ENCODE results near the gene HCN3. TPM values are rescaled to one million over a fixed set of nuclear protein-coding genes. Genes with fewer than 3 reads are reported as not detected.
"Not testable (repeated sequence)": the region's sequence is repeated elsewhere in the genome, so short reads cannot be mapped to it uniquely, and the experiment has no call there.

HCN3 gene
- total and polyA plus RNA-seq, 3 experiments from 2014 or later, result 0.18 to 3.7 (median 3.2) TPM

DNA sequence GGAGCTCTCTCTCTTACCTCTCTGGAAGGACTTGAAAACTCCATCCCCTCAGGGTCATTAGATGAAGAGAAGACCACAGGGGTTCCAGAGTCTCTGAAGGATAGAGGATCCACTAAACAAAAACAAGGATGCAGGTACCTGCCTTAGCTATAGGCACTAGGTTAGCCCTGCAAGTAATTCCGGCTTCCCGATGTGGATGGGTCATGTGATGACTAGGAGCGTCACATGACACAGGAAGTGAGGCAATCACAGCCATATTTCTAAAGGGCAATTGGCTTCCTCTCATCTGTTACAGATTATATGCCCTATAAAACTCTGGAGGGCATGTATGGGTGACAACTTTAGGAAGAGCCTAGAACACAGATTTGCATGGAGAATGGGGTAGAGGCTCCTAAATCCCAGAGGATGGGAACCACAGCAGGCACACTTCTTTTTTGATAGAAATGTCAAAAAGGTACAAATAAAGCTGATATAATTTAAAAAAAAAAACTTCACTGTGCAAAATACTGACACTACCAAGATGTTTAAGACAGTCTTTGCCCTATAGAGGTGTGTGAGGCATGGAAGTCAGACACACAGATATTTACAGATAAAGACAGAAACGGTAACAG, 36.1 kb upstream of the HCN3 start:
- no peak overlapping the region for H3K27ac ChIP-seq (ENCODE audit: low read depth, low read length)
- DNase-seq, result peak; percentile 42 to 80 (median 67)

DNA sequence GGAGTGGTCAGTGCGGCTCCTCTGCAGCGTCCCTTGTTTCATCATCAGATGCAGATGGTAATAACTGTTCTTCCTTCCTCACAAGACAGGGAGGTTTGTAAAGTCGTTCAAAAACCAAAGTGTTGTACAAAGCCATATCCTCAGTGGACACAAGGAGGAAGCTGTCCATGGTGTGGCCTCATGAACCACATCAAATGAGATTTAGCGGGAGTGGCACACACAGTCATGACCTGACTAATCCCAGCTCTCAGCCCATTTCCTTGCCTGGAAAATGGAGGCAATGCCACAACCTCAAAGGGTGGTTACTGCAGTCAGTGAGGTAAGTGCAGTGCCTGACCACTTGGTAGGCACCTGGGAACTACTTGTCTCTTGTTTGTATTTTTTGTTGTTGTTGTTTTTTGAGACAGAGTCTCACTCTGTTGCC, 35.4 kb upstream of the HCN3 start:
- DNase-seq, result no peak
- Mint-ChIP-seq H3K27me3 (peaks cover 4 to 9% of the 10 kb centered on the region in 2 donors), H3K36me3 (peaks cover 2 to 29% (median 2%) of the 10 kb centered on the region in 3 donors), H3K9me3 (peaks cover 0 to 3% (median 3%) of the 10 kb centered on the region in 5 donors), H3K4me3 (peak overlapping the region; percentile 43 to 90 (median 85)), H3K27ac (peak overlapping the region in 7 of 8 donors; percentile 39 to 98 (median 92)), H3K4me1 (peaks cover 42 to 48% (median 43%) of the 10 kb centered on the region in 3 donors)
- POLR2A ChIA-PET, result interaction anchor here (1.8 kb wide), 1 partner anchor 14 kb away, joined by 9 read pairs; no protein-coding TSS in a partner anchor
- CTCF ChIA-PET, result interaction anchor here (1.1 to 1.9 kb wide), 4 partner anchors 9 to 49 kb away, joined by 3 to 14 read pairs (median 4); no protein-coding TSS in a partner anchor
- no peaks in the 10 kb centered on the region for H3K27me3 ChIP-seq (ENCODE audit: insufficient read depth, low read length, poor library complexity, severe bottlenecking)
- H3K4me1 ChIP-seq (ENCODE audit: insufficient read depth, low read length), result peaks cover 38% of the 10 kb centered on the region
- no peaks in the 10 kb centered on the region for H3K9me3 ChIP-seq (ENCODE audit: low read length)
- no peak overlapping the region for H3K4me3 ChIP-seq (ENCODE audit: low read length)
- no peak overlapping the region for H3K27ac ChIP-seq (ENCODE audit: low read depth, low read length)
- H3K36me3 ChIP-seq (ENCODE audit: insufficient read depth, low read length), result no peaks in the 10 kb centered on the region

More for the DNA sequence above, 36.1 kb upstream of the HCN3 start:
- CTCF ChIA-PET, result interaction anchor here (0.7 to 1.9 kb wide), 5 partner anchors 9 to 68 kb away, joined by 3 to 14 read pairs (median 3); partner anchors contain the start of gene KRTCAP2
- Mint-ChIP-seq H3K4me1 (peaks cover 42 to 49% (median 43%) of the 10 kb centered on the region in 3 donors), H3K27me3 (peaks cover 4 to 9% of the 10 kb centered on the region in 2 donors), H3K4me3 (peak overlapping the region; percentile 83 to 90 (median 87)), H3K36me3 (peaks cover 2 to 35% (median 5%) of the 10 kb centered on the region in 3 donors), H3K9me3 (peaks cover 0 to 3% (median 3%) of the 10 kb centered on the region in 5 donors), H3K27ac (peak overlapping the region; percentile 39 to 97 (median 89))
- no peaks in the 10 kb centered on the region for H3K36me3 ChIP-seq (ENCODE audit: insufficient read depth, low read length)
- POLR2A ChIA-PET, result interaction anchor here (1.8 kb wide), 1 partner anchor 14 kb away, joined by 9 read pairs; no protein-coding TSS in a partner anchor
- no peaks in the 10 kb centered on the region for H3K9me3 ChIP-seq (ENCODE audit: low read length)
- peak overlapping the region; percentile 56 for H3K4me3 ChIP-seq (ENCODE audit: low read length)
- peaks cover 38% of the 10 kb centered on the region for H3K4me1 ChIP-seq (ENCODE audit: insufficient read depth, low read length)
- H3K27me3 ChIP-seq (ENCODE audit: insufficient read depth, low read length, poor library complexity, severe bottlenecking), result no peaks in the 10 kb centered on the region

DNA sequence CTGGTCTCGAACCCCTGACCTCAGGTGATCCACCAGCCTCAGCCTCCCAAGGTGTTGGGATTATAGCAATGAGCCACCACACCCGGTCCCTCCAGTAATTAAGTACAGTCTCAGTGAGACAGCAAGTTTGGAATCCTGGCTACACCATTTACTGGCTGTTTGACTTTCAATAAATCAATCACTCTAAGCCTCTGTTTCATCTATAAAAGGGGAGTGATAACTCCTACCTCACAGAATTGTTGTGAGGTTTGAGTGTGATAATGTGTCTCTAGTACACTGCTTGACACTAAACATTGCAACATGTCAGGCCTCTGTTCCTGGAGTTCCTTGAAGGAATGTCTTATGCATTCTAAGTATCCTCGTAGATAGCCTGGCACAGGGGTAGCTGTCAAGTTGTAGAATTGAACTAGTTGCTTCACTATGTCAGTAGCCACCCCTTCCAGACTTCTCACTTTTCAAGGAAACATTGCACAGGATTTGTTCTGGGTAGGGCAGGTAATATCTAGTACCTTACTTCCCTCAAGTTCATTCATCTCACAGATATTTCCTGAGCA, 34.4 kb upstream of the HCN3 start:
- H3K4me3 Mint-ChIP-seq, result peak overlapping the region; percentile 82 to 95 (median 89)
- H3K4me1 ChIP-seq (ENCODE audit: insufficient read depth, low read length), result peaks cover 38% of the 10 kb centered on the region
- H3K27ac ChIP-seq (ENCODE audit: low read depth, low read length), result peak overlapping the region; percentile 75
- H3K36me3 ChIP-seq (ENCODE audit: insufficient read depth, low read length), result no peaks in the 10 kb centered on the region
- DNase-seq, result no peak
- peak overlapping the region; percentile 79 to 98 (median 92) for H3K27ac Mint-ChIP-seq
- H3K36me3 Mint-ChIP-seq, result peaks cover 0 to 19% (median 2%) of the 10 kb centered on the region in 3 donors
- no peak overlapping the region for H3K4me3 ChIP-seq (ENCODE audit: low read length)
- H3K9me3 Mint-ChIP-seq, result peaks cover 0 to 3% (median 3%) of the 10 kb centered on the region in 5 donors
- peaks cover 42 to 48% (median 43%) of the 10 kb centered on the region in 3 donors for H3K4me1 Mint-ChIP-seq
- H3K9me3 ChIP-seq (ENCODE audit: low read length), result no peaks in the 10 kb centered on the region
- ChIA-PET POLR2A (interaction anchor here (0.7 to 1.2 kb wide), 2 partner anchors 27 to 34 kb away, joined by 8 read pairs; partner anchors contain the start of genes MTX1 and THBS3), CTCF (interaction anchor here (0.6 to 2.4 kb wide), 2 partner anchors 35 to 81 kb away, joined by 3 to 21 read pairs; partner anchors contain the start of genes MTX1 and THBS3)
- H3K27me3 Mint-ChIP-seq, result peaks cover 4 to 9% of the 10 kb centered on the region in 2 donors
- no peaks in the 10 kb centered on the region for H3K27me3 ChIP-seq (ENCODE audit: insufficient read depth, low read length, poor library complexity, severe bottlenecking)

DNA sequence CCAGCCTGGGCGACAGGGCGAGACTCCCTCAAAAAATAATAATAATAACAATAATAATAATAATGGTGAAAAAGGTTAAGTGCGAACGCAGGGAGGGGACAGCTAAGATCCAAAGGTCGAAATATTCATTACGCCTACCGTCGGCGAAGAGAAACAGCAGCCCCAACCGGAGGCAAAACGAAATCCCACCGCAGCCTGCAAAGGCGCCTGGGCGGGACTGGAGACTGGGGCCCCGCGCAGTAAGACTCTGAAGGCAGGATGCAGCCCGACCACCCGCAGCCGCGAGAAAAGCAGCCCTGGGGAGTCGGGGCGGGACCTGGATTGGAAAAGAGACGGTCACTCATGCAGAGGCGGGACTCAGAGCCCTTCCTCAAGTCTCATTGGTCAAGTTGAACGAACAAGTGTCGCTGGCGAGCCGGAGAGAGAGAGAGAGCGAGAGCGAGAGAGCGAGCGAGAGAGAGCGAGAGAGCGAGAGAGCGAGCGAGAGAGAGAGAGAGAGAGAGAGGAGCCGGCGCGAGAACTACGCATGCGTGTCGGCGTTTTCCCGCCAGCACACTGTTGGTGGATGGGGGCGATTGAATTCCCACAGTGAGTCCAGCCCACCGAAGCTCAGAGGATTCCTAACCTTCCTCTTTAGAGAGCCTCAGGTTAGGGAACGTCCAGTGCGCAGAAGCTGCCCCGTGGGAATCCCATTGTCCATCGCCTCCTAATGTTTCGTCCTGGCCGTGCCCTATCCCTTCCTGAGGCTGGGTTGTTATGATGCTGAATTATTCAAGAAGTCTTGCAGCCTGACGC, 32.7 kb upstream of the HCN3 start:
- H3K4me3 ChIP-seq (ENCODE audit: low read length), result peak overlapping the region; percentile 79
- peaks cover 0 to 3% (median 3%) of the 10 kb centered on the region in 5 donors for H3K9me3 Mint-ChIP-seq
- H3K4me1 Mint-ChIP-seq, result peaks cover 36 to 46% (median 40%) of the 10 kb centered on the region in 3 donors
- H3K36me3 ChIP-seq (ENCODE audit: insufficient read depth, low read length), result no peaks in the 10 kb centered on the region
- H3K4me1 ChIP-seq (ENCODE audit: insufficient read depth, low read length), result peaks cover 38% of the 10 kb centered on the region
- peaks cover 4 to 9% of the 10 kb centered on the region in 2 donors for H3K27me3 Mint-ChIP-seq
- DNase-seq, result peak; percentile 89 to 99 (median 97)
- H3K4me3 Mint-ChIP-seq, result peak overlapping the region; percentile 82 to 95 (median 89)
- H3K27ac ChIP-seq (ENCODE audit: low read depth, low read length), result peak overlapping the region; percentile 75
- peak overlapping the region; percentile 89 to 99 (median 95) for H3K27ac Mint-ChIP-seq
- POLR2A ChIA-PET, result interaction anchor here (0.6 to 1.9 kb wide), 8 partner anchors 12 to 334 kb away, joined by 3 to 8 read pairs (median 4); partner anchors contain the start of genes CLK2, MTX1, SCAMP3 and THBS3
- no peaks in the 10 kb centered on the region for H3K9me3 ChIP-seq (ENCODE audit: low read length)
- CTCF ChIA-PET, result interaction anchor here (0.8 to 2.7 kb wide), 8 partner anchors 17 to 83 kb away, joined by 3 to 21 read pairs (median 6); partner anchors contain the start of genes CLK2, MTX1, SCAMP3 and THBS3
- H3K27me3 ChIP-seq (ENCODE audit: insufficient read depth, low read length, poor library complexity, severe bottlenecking), result no peaks in the 10 kb centered on the region
- peaks cover 0 to 7% (median 2%) of the 10 kb centered on the region in 3 donors for H3K36me3 Mint-ChIP-seq

DNA sequence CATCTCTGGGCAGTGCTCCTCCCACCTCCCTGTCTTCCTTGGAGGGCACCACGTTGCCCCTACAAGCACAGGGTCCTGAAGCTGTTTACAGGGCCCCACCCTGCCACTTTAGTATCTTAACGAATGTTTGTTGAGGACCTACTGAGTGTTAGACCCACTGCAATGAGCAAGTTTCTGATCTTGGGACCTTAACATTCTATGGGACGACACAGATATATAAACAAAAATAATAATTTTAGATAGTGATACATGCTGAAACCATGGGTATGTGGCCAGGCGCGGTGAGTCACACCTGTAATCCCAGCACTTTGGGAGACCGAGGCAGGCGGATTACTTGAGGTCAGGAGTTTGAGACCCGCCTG, 32.1 kb upstream of the HCN3 start:
- peak overlapping the region; percentile 89 to 99 (median 95) for H3K27ac Mint-ChIP-seq

DNA sequence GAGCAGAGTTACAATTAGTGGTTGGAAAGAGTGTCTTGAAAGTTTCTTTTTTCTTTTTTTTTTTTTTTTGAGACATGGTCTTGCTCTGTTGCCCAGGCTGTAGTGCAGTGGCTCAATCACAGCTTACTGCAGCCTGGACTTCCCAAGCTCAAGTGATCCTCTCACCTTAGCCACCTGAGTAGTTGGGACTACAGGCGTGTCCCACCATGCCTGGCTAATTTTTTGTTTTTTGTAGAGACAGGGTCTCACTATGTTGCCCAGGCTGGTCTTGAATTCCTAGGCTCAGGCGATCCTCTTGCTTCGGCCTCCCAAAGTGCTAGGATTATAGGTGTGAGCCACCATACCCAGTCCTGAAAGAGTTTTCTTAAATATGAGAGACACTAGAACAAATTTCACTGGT, 30.5 kb upstream of the HCN3 start:
- H3K27me3 Mint-ChIP-seq; H3K36me3 Mint-ChIP-seq; H3K9me3 Mint-ChIP-seq; H3K4me3 ChIP-seq (ENCODE audit: low read length); H3K27me3 ChIP-seq (ENCODE audit: insufficient read depth, low read length, poor library complexity, severe bottlenecking); DNase-seq; H3K27ac ChIP-seq (ENCODE audit: low read depth, low read length); H3K9me3 ChIP-seq (ENCODE audit: low read length); H3K36me3 ChIP-seq (ENCODE audit: insufficient read depth, low read length); CTCF ChIA-PET: not testable (repeated sequence)
- Mint-ChIP-seq H3K4me1 (peaks cover 22 to 35% (median 29%) of the 10 kb centered on the region in 3 donors), H3K27ac (peak overlapping the region in 4 of 8 donors; percentile 22 to 69 (median 45)), H3K4me3 (peak overlapping the region in 1 of 7 donors; percentile 60)
- peaks cover 22% of the 10 kb centered on the region for H3K4me1 ChIP-seq (ENCODE audit: insufficient read depth, low read length)
- POLR2A ChIA-PET, result interaction anchor here (0.5 to 0.8 kb wide), 2 partner anchors 12 to 1077 kb away, joined by 3 read pairs; no protein-coding TSS in a partner anchor

More for the DNA sequence above, 32.1 kb upstream of the HCN3 start:
- H3K9me3 ChIP-seq (ENCODE audit: low read length), result no peaks in the 10 kb centered on the region
- Mint-ChIP-seq H3K4me1 (peaks cover 33 to 45% (median 39%) of the 10 kb centered on the region in 3 donors), H3K36me3 (peaks cover 0 to 4% (median 2%) of the 10 kb centered on the region in 3 donors), H3K4me3 (peak overlapping the region; percentile 82 to 95 (median 89)), H3K9me3 (peaks cover 0 to 3% (median 3%) of the 10 kb centered on the region in 5 donors), H3K27me3 (peaks cover 4 to 9% of the 10 kb centered on the region in 2 donors)
- peaks cover 36% of the 10 kb centered on the region for H3K4me1 ChIP-seq (ENCODE audit: insufficient read depth, low read length)
- no peaks in the 10 kb centered on the region for H3K36me3 ChIP-seq (ENCODE audit: insufficient read depth, low read length)
- ChIA-PET POLR2A (interaction anchor here (0.6 to 1.9 kb wide), 6 partner anchors 11 to 333 kb away, joined by 3 to 6 read pairs (median 4); partner anchors contain the start of genes CLK2 and SCAMP3), CTCF (interaction anchor here (1.0 to 2.7 kb wide), 6 partner anchors 17 to 78 kb away, joined by 3 to 21 read pairs (median 9); partner anchors contain the start of genes CLK2, MTX1, SCAMP3 and THBS3)
- H3K27me3 ChIP-seq (ENCODE audit: insufficient read depth, low read length, poor library complexity, severe bottlenecking), result no peaks in the 10 kb centered on the region
- peak overlapping the region; percentile 75 for H3K27ac ChIP-seq (ENCODE audit: low read depth, low read length)
- DNase-seq, result no peak
- H3K4me3 ChIP-seq (ENCODE audit: low read length), result peak overlapping the region; percentile 79

Data from CD8-positive, alpha-beta memory T cell (primary cell).